ENCODE data around the gene CDK16.

- TF ChIP-seq EZH2 (IDR thresholded peaks at IDR 0.05; ENCODE audit: low read length) (no peak), CTCF (optimal IDR thresholded peaks at IDR 0.05 in 1 of 3, IDR thresholded peaks at IDR 0.05 in 1 of 3, conservative IDR thresholded peaks at IDR 0.05 in 1 of 3; ENCODE audit: extremely low read depth in 1 of 3, insufficient read depth in 2 of 3, low read length in 3 of 3) (no peak)
These were observed 28.6 kb upstream of the CDK16 start for GRCh38 chrX:47189906-47190305.

Measured in keratinocyte (primary cell).